Measurements from ENCODE around the gene ABHD2. TPM values are rescaled to one million over a fixed set of nuclear protein-coding genes. Genes with fewer than 3 reads are reported as not detected.

ABHD2 gene
- total and polyA plus RNA-seq, 11 donors = 8.6 to 243 (median 116) TPM

GRCh38 chr15:89091627-89092220 lies 3.5 kb downstream of the ABHD2 start:
- ATAC-seq = no peak
- no peak for TF ChIP-seq CTCF (IDR thresholded peaks at IDR 0.05)
- DNase-seq = no peak
- intact Hi-C loops (cut with DNase I) = loop anchor here in 2 of 10 donors (2.0 to 5.0 kb wide), 2 partner anchors 13 to 46 kb away; no protein-coding TSS in a partner anchor
- Histone ChIP-seq H3K9me3 (no peaks in the 10 kb centered on the region), H3K4me3 (peak overlapping the region in 10 of 12 donors; percentile 9 to 97 (median 65)), H3K4me1 (peaks cover 0 to 89% (median 82%) of the 10 kb centered on the region in 12 donors), H3K27me3 (no peaks in the 10 kb centered on the region), H3K36me3 (peaks cover 0 to 12% (median 0%) of the 10 kb centered on the region in 9 donors), H3K27ac (peak overlapping the region; percentile 80 to 97 (median 94))
- 56 to 79% (median 69%) methylated on average over 1 of the region's 1 CpG for WGBS, 4 donors

- H3K4me1 ChIP-seq = peaks cover 9 to 94% (median 90%) of the 10 kb centered on the region in 12 donors
- peaks cover 0 to 12% (median 0%) of the 10 kb centered on the region in 9 donors for H3K36me3 ChIP-seq
- H3K9me3 ChIP-seq = no peaks in the 10 kb centered on the region
- H3K27ac ChIP-seq = peak overlapping the region; percentile 22 to 97 (median 94)
- H3K4me3 ChIP-seq = no peak overlapping the region
- ATAC-seq = no peak
- no peak for DNase-seq
- intact Hi-C loops (cut with DNase I) = loop anchor here in 1 of 10 donors (5.0 kb wide), 1 partner anchor 44 kb away; no protein-coding TSS in a partner anchor
- TF ChIP-seq CTCF (IDR thresholded peaks at IDR 0.05) = no peak
- TF ChIP-seq POLR2A (IDR thresholded peaks at IDR 0.05) = no peak
- WGBS, 4 donors = 87 to 94% (median 92%) methylated on average over 7 of the region's 7 CpGs
- no peaks in the 10 kb centered on the region for H3K27me3 ChIP-seq
Observed at GRCh38 chr15:89093509-89093908, 5.3 kb downstream of the ABHD2 start.

GRCh38 chr15:89095073-89095472 lies 6.8 kb downstream of the ABHD2 start:
- DNase-seq (no peak), ATAC-seq (no peak)
- no peaks in the 10 kb centered on the region for H3K9me3 ChIP-seq
- no peak for TF ChIP-seq POLR2A (IDR thresholded peaks at IDR 0.05)
- TF ChIP-seq CTCF (IDR thresholded peaks at IDR 0.05) = no peak
- H3K4me3 ChIP-seq = no peak overlapping the region
- no peaks in the 10 kb centered on the region for H3K27me3 ChIP-seq
- intact Hi-C loops (cut with DNase I) = no loop called here
- peak overlapping the region in 9 of 12 donors; percentile 18 to 97 (median 94) for H3K27ac ChIP-seq
- peaks cover 11 to 98% (median 82%) of the 10 kb centered on the region in 12 donors for H3K4me1 ChIP-seq
- peaks cover 0 to 20% (median 3%) of the 10 kb centered on the region in 9 donors for H3K36me3 ChIP-seq
- 90 to 92% (median 92%) methylated on average over 5 of the region's 5 CpGs for WGBS, 4 donors

GRCh38 chr15:89095556-89095955 lies 7.3 kb downstream of the ABHD2 start:
- WGBS, 4 donors = 76 to 88% (median 82%) methylated on average over 8 of the region's 8 CpGs
- H3K36me3 ChIP-seq = peaks cover 0 to 20% (median 3%) of the 10 kb centered on the region in 9 donors
- H3K27me3 ChIP-seq = no peaks in the 10 kb centered on the region
- ATAC-seq (no peak), DNase-seq (no peak)
- H3K9me3 ChIP-seq = no peaks in the 10 kb centered on the region
- peak overlapping the region in 9 of 12 donors; percentile 55 to 97 (median 94) for H3K27ac ChIP-seq
- intact Hi-C loops (cut with DNase I) = no loop called here
- TF ChIP-seq POLR2A (IDR thresholded peaks at IDR 0.05) (no peak), CTCF (IDR thresholded peaks at IDR 0.05) (no peak)
- peaks cover 11 to 98% (median 80%) of the 10 kb centered on the region in 12 donors for H3K4me1 ChIP-seq
- no peak overlapping the region for H3K4me3 ChIP-seq

Data from heart left ventricle (tissue), 16 donors.